Epithelial cell of prostate (primary cell): ENCODE data around the gene CDHR4.
"Not testable (repeated sequence)": the region's sequence is repeated elsewhere in the genome, so short reads cannot be mapped to it uniquely, and the experiment has no call there.

ENCODE experiments used
- DNase-seq: peaks from one replicate; pipeline ENCODE4 v3.0.0-alpha.2; 2011; ENCODE audit warnings: low read depth, low spot score
- H3K27ac ChIP-seq: fragments of 450-650 bp; 2 replicates; pipeline ENCODE4 v1.5.1; 2017; ENCODE audit warnings: mild to moderate bottlenecking

CDHR4 gene

GRCh38 chr3:49782277-49782676, 17.4 kb downstream of the CDHR4 start:
- DNase-seq, H3K27ac ChIP-seq: not testable (repeated sequence)

- no peak for DNase-seq
- H3K27ac ChIP-seq = no peak overlapping the region
Measured at GRCh38 chr3:49781415-49782199, 18.1 kb downstream of the CDHR4 start.

GRCh38 chr3:49780975-49781365, 18.7 kb downstream of the CDHR4 start:
- not testable (repeated sequence) for H3K27ac ChIP-seq, DNase-seq

- DNase-seq = no peak
- H3K27ac ChIP-seq = no peak overlapping the region
Measured at GRCh38 chr3:49780080-49780974, 19.3 kb downstream of the CDHR4 start.

GRCh38 chr3:49779358-49780079, 20.2 kb downstream of the CDHR4 start:
- no peak overlapping the region for H3K27ac ChIP-seq
- no peak for DNase-seq

- DNase-seq = not testable (repeated sequence)
Measured at GRCh38 chr3:49776101-49776500, 23.6 kb downstream of the CDHR4 start.

GRCh38 chr3:49775538-49775937, 24.1 kb downstream of the CDHR4 start:
- no peak for DNase-seq
- H3K27ac ChIP-seq = no peak overlapping the region

More at GRCh38 chr3:49776101-49776500, 23.6 kb downstream of the CDHR4 start:
- H3K27ac ChIP-seq = not testable (repeated sequence)

GRCh38 chr3:49772703-49773102, 27.0 kb downstream of the CDHR4 start:
- no peak for DNase-seq

GRCh38 chr3:49771340-49771938, 28.2 kb downstream of the CDHR4 start:
- no peak for DNase-seq

More at GRCh38 chr3:49772703-49773102, 27.0 kb downstream of the CDHR4 start:
- H3K27ac ChIP-seq = no peak overlapping the region

GRCh38 chr3:49769926-49770325, 29.7 kb downstream of the CDHR4 start:
- no peak for DNase-seq
- H3K27ac ChIP-seq = no peak overlapping the region

More at GRCh38 chr3:49771340-49771938, 28.2 kb downstream of the CDHR4 start:
- H3K27ac ChIP-seq = no peak overlapping the region

GRCh38 chr3:49769286-49769915, 30.3 kb downstream of the CDHR4 start:
- H3K27ac ChIP-seq = no peak overlapping the region
- no peak for DNase-seq

- DNase-seq = no peak
Measured at GRCh38 chr3:49763981-49764380, 35.7 kb downstream of the CDHR4 start.

GRCh38 chr3:49761661-49762060, 38.0 kb downstream of the CDHR4 start:
- H3K27ac ChIP-seq = no peak overlapping the region
- no peak for DNase-seq

More at GRCh38 chr3:49763981-49764380, 35.7 kb downstream of the CDHR4 start:
- no peak overlapping the region for H3K27ac ChIP-seq

GRCh38 chr3:49759226-49759625, 40.4 kb downstream of the CDHR4 start:
- DNase-seq = no peak
- H3K27ac ChIP-seq = no peak overlapping the region

GRCh38 chr3:49757197-49757596, 42.5 kb downstream of the CDHR4 start:
- no peak for DNase-seq
- H3K27ac ChIP-seq = no peak overlapping the region

GRCh38 chr3:49756036-49756435, 43.6 kb downstream of the CDHR4 start:
- no peak for DNase-seq
- no peak overlapping the region for H3K27ac ChIP-seq

- no peak overlapping the region for H3K27ac ChIP-seq
- DNase-seq = no peak
Measured at GRCh38 chr3:49754536-49754935, 45.1 kb downstream of the CDHR4 start.

GRCh38 chr3:49751501-49751900, 48.2 kb downstream of the CDHR4 start:
- H3K27ac ChIP-seq = no peak overlapping the region
- DNase-seq = no peak

GRCh38 chr3:49750056-49750455, 49.6 kb downstream of the CDHR4 start:
- H3K27ac ChIP-seq = no peak overlapping the region
- no peak for DNase-seq

GRCh38 chr3:49748874-49749273, 50.8 kb downstream of the CDHR4 start:
- H3K27ac ChIP-seq = peak overlapping the region; percentile 44
- DNase-seq = not testable (repeated sequence)
